Measurements from ENCODE around the gene STRIP1. TPM values are rescaled to one million over a fixed set of nuclear protein-coding genes. Genes with fewer than 3 reads are reported as not detected.

The STRIP1 gene
- total RNA-seq, 2 donors from 2014 or later = 27.9 to 34.1 TPM

- H3K9me3 ChIP-seq = no peaks in the 10 kb centered on the region
- no peak overlapping the region for H3K9ac ChIP-seq (ENCODE audit: low read depth in 2 of 2, low read length in 2 of 2)
- no peak overlapping the region for H3K4me3 ChIP-seq
- peaks cover 43% of the 10 kb centered on the region for H3K27me3 ChIP-seq
- TF ChIP-seq CTCF (IDR thresholded peaks at IDR 0.05) = no peak
- H3K4me1 ChIP-seq = peaks cover 4% of the 10 kb centered on the region
- DNase-seq = no peak
- no peaks in the 10 kb centered on the region for H3K36me3 ChIP-seq
- intact Hi-C loops (cut with DNase I) = no loop called here
- H3K27ac ChIP-seq = no peak overlapping the region
Measured at GRCh38 chr1:110065841-110066240, 31.4 kb downstream of the STRIP1 start.

- intact Hi-C loops (cut with DNase I) = no loop called here
- no peak for TF ChIP-seq CTCF (IDR thresholded peaks at IDR 0.05)
- Histone ChIP-seq H3K4me3 (no peak overlapping the region), H3K4me1 (peaks cover 4% of the 10 kb centered on the region), H3K27ac (no peak overlapping the region), H3K27me3 (peaks cover 57% of the 10 kb centered on the region), H3K9me3 (no peaks in the 10 kb centered on the region), H3K9ac (ENCODE audit: low read depth in 2 of 2, low read length in 2 of 2) (no peak overlapping the region), H3K36me3 (no peaks in the 10 kb centered on the region)
- DNase-seq = no peak
Measured at GRCh38 chr1:110067479-110067892, 33.1 kb downstream of the STRIP1 start.

- Histone ChIP-seq H3K4me3 (no peak overlapping the region), H3K27me3 (peaks cover 57% of the 10 kb centered on the region)
- no peak for DNase-seq
Measured at GRCh38 chr1:110067893-110068645, 33.6 kb downstream of the STRIP1 start.

GRCh38 chr1:110068646-110069403, 34.4 kb downstream of the STRIP1 start:
- TF ChIP-seq CTCF (IDR thresholded peaks at IDR 0.05) = no peak
- no peak overlapping the region for H3K9ac ChIP-seq (ENCODE audit: low read depth in 2 of 2, low read length in 2 of 2)
- DNase-seq = no peak
- intact Hi-C loops (cut with DNase I) = no loop called here
- H3K27ac ChIP-seq = no peak overlapping the region
- peaks cover 4% of the 10 kb centered on the region for H3K4me1 ChIP-seq
- no peaks in the 10 kb centered on the region for H3K9me3 ChIP-seq
- H3K27me3 ChIP-seq = peaks cover 57% of the 10 kb centered on the region
- H3K4me3 ChIP-seq = no peak overlapping the region
- H3K36me3 ChIP-seq = no peaks in the 10 kb centered on the region

More at GRCh38 chr1:110067893-110068645, 33.6 kb downstream of the STRIP1 start:
- Histone ChIP-seq H3K27ac (no peak overlapping the region), H3K36me3 (no peaks in the 10 kb centered on the region), H3K9me3 (no peaks in the 10 kb centered on the region), H3K4me1 (peaks cover 4% of the 10 kb centered on the region), H3K9ac (ENCODE audit: low read depth in 2 of 2, low read length in 2 of 2) (no peak overlapping the region)
- intact Hi-C loops (cut with DNase I) = no loop called here
- no peak for TF ChIP-seq CTCF (IDR thresholded peaks at IDR 0.05)

DNA sequence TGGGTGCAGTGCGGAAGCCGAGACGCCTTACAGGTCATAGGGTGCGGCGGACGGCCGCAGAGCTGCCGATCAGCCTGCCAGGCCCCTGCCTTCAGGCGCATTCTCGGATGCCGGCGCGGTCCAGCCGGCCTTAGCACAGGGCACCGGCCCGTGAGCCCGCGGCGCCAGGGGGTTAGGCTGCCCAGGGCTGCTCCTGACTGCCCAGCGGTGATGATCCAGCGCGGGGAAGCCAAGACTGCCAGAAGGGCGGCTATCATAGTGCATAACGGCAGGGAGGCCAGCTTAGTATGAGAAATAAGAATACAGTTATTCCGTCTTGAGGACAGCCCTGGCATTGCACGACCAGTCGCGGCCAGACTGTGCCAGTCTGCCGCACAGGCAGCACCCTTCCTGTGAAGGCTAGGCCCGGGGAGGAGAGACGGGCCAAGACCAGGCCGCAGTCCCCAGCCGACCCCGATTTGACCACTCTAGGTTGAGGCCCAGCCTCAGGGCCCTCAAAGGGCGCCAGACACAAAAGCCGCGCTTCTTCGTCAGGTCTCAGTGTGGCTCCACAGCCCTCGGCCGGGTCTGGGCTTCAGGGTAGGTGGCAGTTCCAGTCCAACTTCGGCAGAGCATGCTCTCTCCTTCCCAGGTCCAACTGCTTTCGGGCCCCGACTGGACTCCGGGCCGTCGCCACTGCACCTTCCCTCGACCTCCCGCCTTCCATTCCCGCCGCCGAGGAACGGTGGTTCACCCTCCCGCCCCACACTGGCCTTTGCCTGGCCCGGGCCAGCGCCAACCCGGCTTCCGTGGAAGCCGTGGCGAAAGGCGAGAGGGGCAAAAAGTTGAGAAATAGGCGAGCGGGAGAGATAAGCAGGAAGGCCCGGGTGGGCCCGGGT, 35.2 kb downstream of the STRIP1 start:
- no peak for DNase-seq
- Histone ChIP-seq H3K27ac (no peak overlapping the region), H3K36me3 (no peaks in the 10 kb centered on the region), H3K9me3 (no peaks in the 10 kb centered on the region), H3K9ac (ENCODE audit: low read depth in 2 of 2, low read length in 2 of 2) (no peak overlapping the region), H3K4me3 (no peak overlapping the region), H3K27me3 (peaks cover 57% of the 10 kb centered on the region), H3K4me1 (peaks cover 4% of the 10 kb centered on the region)
- intact Hi-C loops (cut with DNase I) = no loop called here
- no peak for TF ChIP-seq CTCF (IDR thresholded peaks at IDR 0.05)

Measured in colonic mucosa (tissue), 4 donors.